HL-60/S4 treated with retinoic acid at 250 ng/mL for 4 days and 3 days (cell line): Measurements from ENCODE around the gene ABLIM2.

ENCODE experiments used
- in situ Hi-C: fragments of 300-500 bp; cut with MboI; formaldehyde crosslinking; loops from 2 replicates; pipeline ENCODE4 v1.7.0; 2022; ENCODE audit warnings: low sequenced_read_pairs

ABLIM2 gene

GRCh38 chr4:8052160-8052691, 106.4 kb downstream of the ABLIM2 start:
- in situ Hi-C loops, result no loop called here

DNA sequence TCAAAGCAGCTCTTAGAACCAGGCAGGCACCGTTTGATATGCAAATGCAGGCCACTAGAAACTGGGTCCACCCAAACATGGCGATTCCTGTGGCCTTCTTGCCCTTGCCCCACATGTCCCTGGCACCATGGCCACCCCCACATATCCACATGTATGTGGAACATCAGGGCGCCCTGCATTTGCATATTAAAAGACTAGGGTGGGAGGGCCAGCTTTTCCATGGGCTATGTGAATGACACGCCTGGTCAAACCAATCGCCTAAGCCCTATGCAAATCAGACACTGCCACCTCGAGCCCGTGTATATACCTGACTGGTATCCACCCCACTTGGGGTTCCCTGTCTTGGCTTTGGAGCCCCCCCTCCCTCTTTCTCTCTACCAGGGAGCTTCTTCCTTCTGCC, 107.0 kb downstream of the ABLIM2 start:
- in situ Hi-C loops, result no loop called here

DNA sequence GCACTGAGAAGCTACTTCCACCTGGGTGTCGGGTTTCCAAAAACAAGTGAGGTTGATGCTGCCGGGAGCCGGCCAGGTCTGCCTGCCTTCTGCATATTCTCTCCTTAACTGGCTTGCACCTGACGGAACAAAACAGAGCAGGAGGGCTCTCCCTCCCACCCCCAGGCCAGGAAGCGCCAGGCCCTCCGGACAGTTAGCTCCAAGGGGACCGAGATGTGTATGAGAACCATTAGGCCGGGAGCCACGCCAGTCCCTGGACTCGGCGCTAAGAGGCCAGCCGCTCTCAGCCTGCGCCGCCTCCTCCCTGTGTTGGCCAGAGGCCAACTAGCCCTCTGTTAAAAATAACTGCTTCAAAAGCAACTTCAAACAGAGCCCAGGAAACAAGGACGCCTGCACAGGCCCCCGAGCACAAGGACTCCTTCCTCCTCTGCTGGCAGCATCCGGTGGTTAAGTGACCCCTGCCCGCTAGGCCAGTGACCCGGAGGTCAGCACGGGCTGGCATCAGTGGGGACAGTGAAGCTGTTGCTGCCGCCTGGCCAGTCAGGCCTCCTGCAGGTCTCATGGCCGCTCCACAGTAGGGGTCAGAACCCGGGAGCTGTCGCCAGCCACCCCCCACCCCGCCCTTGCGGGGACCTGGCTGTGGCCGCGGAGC, 107.9 kb downstream of the ABLIM2 start:
- in situ Hi-C loops, result no loop called here

- in situ Hi-C loops, result no loop called here
Observed at GRCh38 chr4:8050180-8050554, 108.4 kb downstream of the ABLIM2 start.

- in situ Hi-C loops, result no loop called here
Observed at GRCh38 chr4:8048856-8049676, 109.5 kb downstream of the ABLIM2 start.

DNA sequence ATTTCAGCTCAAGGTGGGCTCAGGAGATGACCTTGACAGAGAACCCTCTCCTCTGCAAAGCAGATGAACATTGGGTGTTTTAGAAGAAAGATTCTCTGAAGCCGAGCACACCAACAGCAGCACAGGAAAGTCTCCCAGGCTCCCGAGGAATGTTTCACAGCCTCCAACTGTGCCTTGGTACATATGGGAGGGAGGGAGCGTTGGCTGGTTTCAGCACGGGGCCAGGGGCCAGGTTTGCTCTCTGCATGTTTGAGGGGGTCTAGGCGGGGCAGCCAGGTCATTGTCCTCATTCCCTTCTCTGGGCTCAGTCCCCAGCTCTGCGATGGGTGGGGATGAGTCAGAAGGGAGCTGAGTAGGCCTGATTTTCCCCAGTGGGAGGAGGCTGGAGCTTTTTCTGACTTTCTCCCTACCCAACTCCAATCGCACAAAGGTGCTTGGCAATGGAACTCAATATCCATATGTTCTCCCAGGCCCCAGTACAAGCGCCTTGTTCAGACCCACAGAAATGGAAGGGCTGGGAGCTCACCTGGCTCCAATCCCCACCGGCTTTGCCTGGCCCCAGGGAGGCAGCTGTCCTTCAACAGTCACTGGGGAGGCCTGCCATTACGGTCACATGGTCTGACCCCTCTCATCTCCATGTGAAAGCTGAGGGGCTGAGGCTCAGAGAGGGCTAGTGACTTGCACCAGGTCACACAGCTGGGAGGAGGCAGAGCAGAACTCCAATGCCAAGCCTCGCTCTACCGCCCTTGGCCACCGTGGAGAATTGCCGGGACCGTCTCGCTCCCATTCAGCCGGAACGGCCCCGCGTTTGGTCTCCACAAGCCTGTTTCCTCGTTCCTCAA, 110.6 kb downstream of the ABLIM2 start:
- in situ Hi-C loops, result no loop called here

DNA sequence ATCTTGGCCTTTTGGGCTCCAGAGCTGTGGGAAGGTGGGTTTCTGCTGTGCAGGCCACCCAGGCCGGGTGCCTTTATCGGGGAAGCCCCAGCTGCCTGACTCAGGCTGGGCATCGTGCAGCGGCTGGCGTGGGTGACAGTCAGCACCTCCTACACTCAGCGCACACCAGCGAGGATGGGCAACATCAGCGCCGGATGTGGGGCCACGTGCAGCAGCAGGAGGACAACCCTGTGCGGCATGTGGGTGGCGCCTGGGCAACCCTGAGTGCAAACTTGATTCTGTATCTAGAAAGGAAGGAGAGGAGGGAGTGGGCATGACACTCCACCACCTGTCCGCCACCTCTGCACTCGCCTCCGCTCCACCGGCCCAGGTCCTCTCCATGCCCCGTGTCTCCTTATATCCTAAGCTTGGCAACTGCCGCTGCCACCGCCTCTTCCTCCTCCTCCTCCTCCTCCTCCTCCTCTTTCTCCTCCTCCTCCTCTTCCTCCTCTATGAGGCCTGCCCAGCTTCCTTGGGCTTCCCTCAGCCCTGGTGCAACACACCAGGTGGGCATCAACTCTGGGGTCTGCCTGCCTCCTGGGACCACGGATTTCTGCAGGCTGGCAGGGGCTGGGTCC, 111.6 kb downstream of the ABLIM2 start:
- in situ Hi-C loops, result no loop called here

DNA sequence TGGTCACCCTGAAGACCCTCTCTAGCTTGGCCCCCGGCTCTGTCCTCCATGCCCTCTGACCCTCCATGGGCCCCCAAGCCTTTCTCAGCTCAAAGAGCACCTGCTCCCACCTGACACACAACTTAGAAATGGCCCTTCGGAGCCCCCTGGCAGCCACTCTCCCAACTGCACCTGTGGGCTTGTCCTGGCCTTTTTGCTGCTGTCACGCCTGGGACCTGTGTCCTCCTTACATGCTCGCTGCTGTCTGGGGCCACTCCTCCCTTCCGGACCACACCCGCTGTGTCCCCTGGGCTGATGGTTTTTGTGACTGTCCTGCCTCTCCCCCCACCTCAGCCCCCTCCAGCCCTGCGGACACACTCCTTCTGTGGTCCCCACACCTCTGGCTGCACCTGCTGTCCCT, 112.7 kb downstream of the ABLIM2 start:
- in situ Hi-C loops, result no loop called here

- in situ Hi-C loops, result no loop called here
Observed at GRCh38 chr4:8044699-8045098, 113.9 kb downstream of the ABLIM2 start.

DNA sequence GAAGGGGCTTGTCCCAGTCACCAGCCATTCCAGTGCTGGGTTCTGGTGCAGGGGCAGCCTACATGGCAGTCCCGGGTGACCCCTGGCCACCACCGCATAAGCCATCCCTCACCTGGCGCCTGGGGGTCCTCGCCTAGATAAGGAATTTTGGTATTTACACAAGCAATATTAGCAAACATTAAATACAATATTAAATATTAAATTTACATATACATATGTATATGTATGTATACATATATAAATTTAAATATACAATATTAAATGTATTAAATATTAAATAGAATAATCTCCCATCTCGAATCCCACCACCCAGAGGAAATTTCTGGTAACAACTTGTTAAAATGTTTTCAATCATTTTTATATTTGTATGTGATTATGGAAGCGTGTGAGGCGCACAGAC, 114.4 kb downstream of the ABLIM2 start:
- in situ Hi-C loops, result no loop called here

GRCh38 chr4:8043596-8043995, 115.0 kb downstream of the ABLIM2 start:
- in situ Hi-C loops, result no loop called here

DNA sequence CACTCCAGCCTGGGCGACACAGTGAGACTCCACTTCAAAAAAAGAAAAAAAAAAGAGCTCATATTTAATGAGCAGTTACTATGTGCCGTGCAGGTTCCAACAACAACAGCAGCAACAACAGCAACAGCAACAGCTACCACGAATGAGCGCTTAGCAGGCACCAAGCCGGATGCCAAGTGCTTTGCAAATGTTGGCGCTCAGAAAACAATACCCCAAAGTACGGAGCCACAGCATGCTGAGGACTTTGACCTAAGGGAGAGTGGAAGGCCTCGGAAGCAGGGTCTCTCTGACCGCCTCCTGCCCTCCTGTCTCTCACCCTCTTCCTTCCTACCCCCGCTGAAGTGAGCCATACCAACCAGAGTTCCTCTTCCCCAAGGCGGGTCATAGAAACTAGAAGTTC, 116.7 kb downstream of the ABLIM2 start:
- in situ Hi-C loops, result no loop called here

- in situ Hi-C loops, result no loop called here
Observed at GRCh38 chr4:8041172-8041571, 117.4 kb downstream of the ABLIM2 start.

DNA sequence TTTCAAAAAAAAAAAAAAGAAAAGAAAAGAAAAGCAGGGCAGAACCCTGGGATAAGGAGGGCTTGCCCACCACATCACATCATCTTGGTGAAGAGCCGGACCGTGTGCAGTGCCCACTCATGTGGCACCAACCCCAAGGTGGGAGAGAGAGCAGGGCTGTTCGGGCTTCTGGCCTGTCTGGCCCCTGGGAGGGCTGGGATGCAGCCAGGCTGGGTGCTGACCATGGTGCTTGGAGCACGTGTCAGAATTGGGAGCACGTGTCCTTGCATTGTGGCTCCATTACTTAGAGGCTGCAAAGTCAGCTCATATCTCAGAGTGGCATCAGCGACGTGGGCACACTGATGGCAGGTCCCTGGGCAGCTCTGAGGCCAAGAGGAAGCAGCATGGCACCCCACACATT, 118.0 kb downstream of the ABLIM2 start:
- in situ Hi-C loops, result no loop called here

GRCh38 chr4:8039853-8040252, 118.8 kb downstream of the ABLIM2 start:
- in situ Hi-C loops, result no loop called here

- in situ Hi-C loops, result no loop called here
Observed at GRCh38 chr4:8039290-8039689, 119.3 kb downstream of the ABLIM2 start.

DNA sequence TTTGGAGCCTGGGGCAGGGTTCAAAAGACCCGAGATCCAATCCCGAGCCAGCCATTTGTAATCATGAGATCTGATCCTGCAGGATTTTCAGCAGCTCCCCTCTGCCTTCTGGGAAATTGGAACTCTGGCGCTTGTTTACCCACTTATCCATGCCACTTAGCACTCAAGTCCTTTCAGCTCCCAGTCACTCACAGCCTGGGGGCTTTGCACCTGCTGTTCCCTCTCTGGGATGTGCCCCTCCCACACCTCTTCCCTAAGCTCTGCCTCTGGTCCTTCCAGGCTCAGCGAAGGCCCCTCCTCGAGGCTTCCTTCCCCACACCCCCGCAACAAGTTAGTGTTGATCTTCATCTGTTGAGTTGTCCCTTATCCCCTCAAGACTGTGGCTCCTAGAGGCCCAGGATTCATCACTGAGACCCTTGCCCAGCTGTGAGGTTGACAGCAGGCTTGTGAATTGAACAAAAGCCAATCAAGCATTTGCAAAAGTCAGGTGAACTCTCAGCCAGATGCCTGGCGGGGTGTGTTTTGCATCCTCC, 119.8 kb downstream of the ABLIM2 start:
- in situ Hi-C loops, result no loop called here

GRCh38 chr4:8038083-8038482, 120.5 kb downstream of the ABLIM2 start:
- in situ Hi-C loops, result no loop called here

DNA sequence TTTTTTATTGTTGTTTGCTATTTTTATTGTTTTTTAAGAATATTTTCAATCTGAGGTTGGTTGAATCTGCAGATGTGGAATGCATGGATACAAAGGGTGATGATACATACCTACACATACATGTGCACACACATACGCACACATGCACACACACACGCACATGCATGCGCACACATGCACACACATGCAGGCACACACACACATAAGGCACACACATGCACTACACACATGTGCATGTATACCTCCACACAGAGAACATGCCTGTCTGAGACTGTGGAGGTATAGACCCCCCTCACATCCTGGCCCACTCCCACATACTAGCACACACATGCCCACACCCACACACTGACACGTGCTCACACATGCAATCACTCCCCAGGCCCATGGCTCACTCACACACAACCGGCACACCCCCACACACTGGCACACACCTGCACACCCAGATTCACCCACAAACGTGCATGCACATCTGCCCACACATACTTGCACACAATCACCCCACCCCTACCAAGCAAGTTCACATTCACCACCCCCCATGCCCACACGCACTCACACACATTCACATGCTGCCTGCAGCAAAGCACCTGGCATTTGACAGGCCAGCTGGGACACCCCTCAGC, 121.4 kb downstream of the ABLIM2 start:
- in situ Hi-C loops, result no loop called here

GRCh38 chr4:8035371-8035780, 123.2 kb downstream of the ABLIM2 start:
- in situ Hi-C loops, result no loop called here
